CD14-positive monocyte (primary cell): ENCODE results near the gene PAK1IP1. TPM values are rescaled to one million over a fixed set of nuclear protein-coding genes. Genes with fewer than 3 reads are reported as not detected.

Source experiments
- DNase-seq, 3 donors: peaks; one replicate each; pipeline ENCODE4 v3.0.0-alpha.2; 2011 to 2022
- H2AFZ ChIP-seq: 2 replicates; pipeline ENCODE4 v1.6.0; 2012; ENCODE audit warnings: mild to moderate bottlenecking, low read depth, low read length, inconsistent platforms; ENCODE audit not compliant: insufficient read depth, poor library complexity, severe bottlenecking
- H3K27ac ChIP-seq, 2 donors: 1 replicate in 1 of 2; 2 replicates in 1 of 2; pipeline ENCODE4 v1.5.1; 2012 to 2013; ENCODE audit warnings: low read length in 2 of 2, control low read depth in 1 of 2, inconsistent platforms in 1 of 2, low read depth in 1 of 2, mild to moderate bottlenecking in 1 of 2
- H3K27me3 ChIP-seq, 2 donors: one replicate each; pipeline versions ENCODE4 v1.6.0 to v1.6.1; 2011 to 2013; ENCODE audit warnings: low read length in 2 of 2; ENCODE audit not compliant: control insufficient read depth in 2 of 2, insufficient read depth in 2 of 2
- H3K36me3 ChIP-seq, 2 donors: replicated peaks in 1 of 2; 1 replicate in 1 of 2; 2 replicates in 1 of 2; pipeline versions ENCODE4 v1.5.1 to v1.6.1; 2012 to 2013; ENCODE audit warnings: low read length in 2 of 2, control low read depth in 1 of 2, inconsistent platforms in 1 of 2, mild to moderate bottlenecking in 1 of 2; ENCODE audit not compliant: insufficient read depth in 2 of 2, control insufficient read depth in 1 of 2
- H3K4me1 ChIP-seq, 2 donors: 1 replicate in 1 of 2; 2 replicates in 1 of 2; pipeline versions ENCODE4 v1.5.1 to v1.6.1; 2012 to 2013; ENCODE audit warnings: low read length in 2 of 2, control low read depth in 1 of 2, inconsistent platforms in 1 of 2, mild to moderate bottlenecking in 1 of 2, moderate library complexity in 1 of 2; ENCODE audit not compliant: insufficient read depth in 2 of 2, control insufficient read depth in 1 of 2
- H3K4me2 ChIP-seq: replicated peaks from 2 replicates; pipeline ENCODE3; 2012; ENCODE audit warnings: low read length, moderate library complexity, mild to moderate bottlenecking; ENCODE audit not compliant: poor library complexity, severe bottlenecking; ENCODE audit errors: extremely low read depth
- H3K4me3 ChIP-seq, 3 experiments: fragments of 200-600 bp in 1 of 3; sonication (generic) in 1 of 3; replicated peaks in 1 of 3; 1 replicate in 2 of 3; 2 replicates in 1 of 3; pipeline ENCODE4 v1.5.1; 2011 to 2013; ENCODE audit warnings: low read length in 3 of 3, mild to moderate bottlenecking in 3 of 3, control low read depth in 2 of 3, low read depth in 2 of 3, inconsistent platforms in 1 of 3, moderate library complexity in 1 of 3
- H3K79me2 ChIP-seq: 2 replicates; pipeline ENCODE4 v1.6.0; 2012; ENCODE audit warnings: mild to moderate bottlenecking, control low read depth, inconsistent platforms, low read length, moderate library complexity; ENCODE audit not compliant: insufficient read depth
- H3K9ac ChIP-seq: 2 replicates; pipeline ENCODE4 v1.6.0; 2017; ENCODE audit warnings: low read length, mild to moderate bottlenecking; ENCODE audit not compliant: insufficient read depth, poor library complexity, severe bottlenecking
- H3K9me3 ChIP-seq, 2 donors: replicated peaks in 1 of 2; 1 replicate in 1 of 2; 2 replicates in 1 of 2; pipeline versions ENCODE4 v1.5.1 to v1.6.1; 2012 to 2013; ENCODE audit warnings: low read length in 2 of 2, control low read depth in 1 of 2; ENCODE audit not compliant: control insufficient read depth in 1 of 2, insufficient read depth in 1 of 2
- H4K20me1 ChIP-seq: 2 replicates; pipeline ENCODE4 v1.6.0; 2012; ENCODE audit warnings: mild to moderate bottlenecking, low read length, control low read depth, moderate library complexity; ENCODE audit not compliant: insufficient read depth
- H3K27ac Mint-ChIP-seq, 7 donors: one replicate each; pipeline ENCODE4 v1.8.0; 2020; ENCODE audit warnings: mild to moderate bottlenecking in 7 of 7, mixed read lengths in 7 of 7, moderate library complexity in 6 of 7, inconsistent platforms in 2 of 7
- H3K27me3 Mint-ChIP-seq, 3 donors: one replicate each; pipeline ENCODE4 v1.8.0; 2021 to 2022; ENCODE audit warnings: low read depth in 3 of 3, mild to moderate bottlenecking in 3 of 3, mixed read lengths in 3 of 3, moderate library complexity in 3 of 3, inconsistent platforms in 1 of 3
- H3K36me3 Mint-ChIP-seq, 2 donors: one replicate each; pipeline ENCODE4 v1.8.0; 2020; ENCODE audit warnings: mixed read lengths in 2 of 2, inconsistent platforms in 1 of 2, mild to moderate bottlenecking in 1 of 2
- H3K4me1 Mint-ChIP-seq: one replicate; pipeline ENCODE4 v1.8.0; 2020; ENCODE audit warnings: mild to moderate bottlenecking, mixed read lengths
- H3K4me3 Mint-ChIP-seq, 2 donors: one replicate each; pipeline ENCODE4 v1.8.0; 2020; ENCODE audit warnings: mild to moderate bottlenecking in 2 of 2, mixed read lengths in 2 of 2, moderate library complexity in 1 of 2
- H3K9me3 Mint-ChIP-seq, 7 donors: one replicate each; pipeline ENCODE4 v1.8.0; 2020 to 2022; ENCODE audit warnings: mixed read lengths in 7 of 7, mild to moderate bottlenecking in 6 of 7, moderate library complexity in 6 of 7, inconsistent platforms in 2 of 7
- WGBS: methylation state at CpG from one replicate; pipeline ENCODE4 v1.1.5; 2013; ENCODE audit warnings: missing lambda C conversion rate; ENCODE audit not compliant: insufficient coverage; 5-methylcytosine and 5-hydroxymethylcytosine counted together
- intact Hi-C, 2 donors: fragments of 100-400 bp; cut with micrococcal nuclease; formaldehyde crosslinking; loops; one replicate each; pipeline versions ENCODE4 v1.15.0 to v1.15.1; 2023
- polyA plus RNA-seq, 3 donors: library from polyadenylated mRNA; depleted of rRNA in 1 of 3; unstranded in 2 of 3; stranded (reverse) in 1 of 3; fragments of 300-500 nt in 2 of 3; fragments of >200 nt in 1 of 3; fragmentation: Illumina TruSeq in 2 of 3; gene quantifications; 1 replicate in 2 of 3; 2 replicates in 1 of 3; pipeline ENCODE4 v1.2.3, GENCODE V29; 2012 to 2021
- TF ChIP-seq, protein P1 (sequence below): fragments of 200-600 bp; IDR thresholded peaks from one replicate; pipeline ENCODE4 v1.8.0; 2022; ENCODE audit warnings: antibody characterized with exemption, mild to moderate bottlenecking

Gene PAK1IP1
- polyA plus RNA-seq, 3 donors, result 6.2 to 13.3 (median 11.7) TPM

DNA sequence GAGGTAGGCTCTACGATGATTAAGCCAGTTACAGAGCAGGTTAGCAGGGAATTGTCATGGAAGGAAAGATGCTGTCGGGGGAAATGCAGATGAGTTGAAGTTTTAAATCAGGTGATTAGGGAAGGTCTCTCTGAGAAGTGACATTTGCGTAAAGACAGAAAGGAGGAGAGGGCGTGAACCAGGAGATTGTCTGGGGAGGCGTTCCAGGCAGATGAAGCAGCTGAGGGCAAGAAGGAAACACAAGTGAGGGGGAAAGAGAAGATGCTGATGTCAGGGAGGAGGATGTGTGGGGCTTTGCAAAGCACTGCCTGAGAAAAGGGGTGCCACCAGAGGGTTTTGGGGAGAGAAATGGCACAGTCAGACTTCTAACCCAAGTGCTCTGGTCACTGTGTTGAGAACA, 50.3 kb downstream of the PAK1IP1 start:
- H3K79me2 ChIP-seq, result peaks cover 25% of the 10 kb centered on the region
- no peak overlapping the region for H3K4me2 ChIP-seq
- Mint-ChIP-seq H3K27me3 (peaks cover 0 to 2% (median 2%) of the 10 kb centered on the region in 3 donors), H3K4me1 (peaks cover 27% of the 10 kb centered on the region), H3K4me3 (no peak overlapping the region), H3K27ac (no peak overlapping the region), H3K36me3 (peaks cover 4 to 14% of the 10 kb centered on the region in 2 donors), H3K9me3 (peaks cover 0 to 6% (median 4%) of the 10 kb centered on the region in 7 donors)
- H3K27me3 ChIP-seq, result no peaks in the 10 kb centered on the region
- no peak overlapping the region for H2AFZ ChIP-seq
- WGBS, result 90% methylated on average over 5 of the region's 5 CpGs
- H3K9ac ChIP-seq, result no peak overlapping the region
- no peak for DNase-seq
- H4K20me1 ChIP-seq, result peaks cover 3% of the 10 kb centered on the region
- peaks cover 0 to 2% of the 10 kb centered on the region in 2 donors for H3K9me3 ChIP-seq
- H3K4me1 ChIP-seq, result peaks cover 17 to 27% of the 10 kb centered on the region in 2 donors
- H3K27ac ChIP-seq, result no peak overlapping the region
- peaks cover 0 to 3% of the 10 kb centered on the region in 2 donors for H3K36me3 ChIP-seq
- no peak overlapping the region for H3K4me3 ChIP-seq
- intact Hi-C loops, result loop anchor here in 1 of 2 donors (5.0 kb wide), 1 partner anchor 48 kb away; no protein-coding TSS in a partner anchor
- TF ChIP-seq, protein P1, sequence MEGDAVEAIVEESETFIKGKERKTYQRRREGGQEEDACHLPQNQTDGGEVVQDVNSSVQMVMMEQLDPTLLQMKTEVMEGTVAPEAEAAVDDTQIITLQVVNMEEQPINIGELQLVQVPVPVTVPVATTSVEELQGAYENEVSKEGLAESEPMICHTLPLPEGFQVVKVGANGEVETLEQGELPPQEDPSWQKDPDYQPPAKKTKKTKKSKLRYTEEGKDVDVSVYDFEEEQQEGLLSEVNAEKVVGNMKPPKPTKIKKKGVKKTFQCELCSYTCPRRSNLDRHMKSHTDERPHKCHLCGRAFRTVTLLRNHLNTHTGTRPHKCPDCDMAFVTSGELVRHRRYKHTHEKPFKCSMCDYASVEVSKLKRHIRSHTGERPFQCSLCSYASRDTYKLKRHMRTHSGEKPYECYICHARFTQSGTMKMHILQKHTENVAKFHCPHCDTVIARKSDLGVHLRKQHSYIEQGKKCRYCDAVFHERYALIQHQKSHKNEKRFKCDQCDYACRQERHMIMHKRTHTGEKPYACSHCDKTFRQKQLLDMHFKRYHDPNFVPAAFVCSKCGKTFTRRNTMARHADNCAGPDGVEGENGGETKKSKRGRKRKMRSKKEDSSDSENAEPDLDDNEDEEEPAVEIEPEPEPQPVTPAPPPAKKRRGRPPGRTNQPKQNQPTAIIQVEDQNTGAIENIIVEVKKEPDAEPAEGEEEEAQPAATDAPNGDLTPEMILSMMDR, result no peak

DNA sequence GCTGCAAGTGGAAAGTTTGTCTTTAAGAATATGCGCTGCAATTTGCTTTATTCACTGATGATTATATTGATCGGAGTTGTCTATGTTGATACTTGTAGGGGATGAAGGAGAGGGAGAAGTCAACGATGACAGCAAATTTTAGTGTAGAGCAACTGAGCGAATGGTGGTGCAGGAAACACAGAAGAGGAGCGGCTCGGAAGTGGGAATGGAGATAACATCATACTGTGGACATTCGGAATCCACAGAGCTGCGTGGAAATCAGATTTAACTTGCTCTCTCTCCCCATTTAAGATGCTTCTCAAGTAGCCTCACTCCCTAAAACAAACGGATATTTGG, 52.1 kb downstream of the PAK1IP1 start:
- intact Hi-C loops, result loop anchor here (2.0 to 5.0 kb wide), 2 partner anchors 50 to 52 kb away; partner anchors contain the start of genes C6orf52 (in 1 of the 2) and PAK1IP1 (in 1 of the 2)
- H3K27ac ChIP-seq, result peak overlapping the region in 1 of 2 donors; percentile 97
- H3K27me3 ChIP-seq, result no peaks in the 10 kb centered on the region
- H3K27ac Mint-ChIP-seq, result peak overlapping the region in 5 of 7 donors; percentile 58 to 96 (median 93)
- H3K9me3 ChIP-seq, result no peaks in the 10 kb centered on the region
- H3K79me2 ChIP-seq, result peaks cover 39% of the 10 kb centered on the region
- TF ChIP-seq, protein P1, result no peak
- WGBS, result 39% methylated on average over 6 of the region's 9 CpGs
- peak overlapping the region; percentile 93 for H2AFZ ChIP-seq
- H4K20me1 ChIP-seq, result peaks cover 7% of the 10 kb centered on the region
- H3K36me3 ChIP-seq, result peaks cover 13 to 14% of the 10 kb centered on the region in 2 donors
- peak overlapping the region; percentile 87 for H3K9ac ChIP-seq
- peaks cover 29% of the 10 kb centered on the region for H3K4me1 Mint-ChIP-seq
- peak overlapping the region; percentile 89 to 97 for H3K4me3 Mint-ChIP-seq
- no peaks in the 10 kb centered on the region for H3K9me3 Mint-ChIP-seq
- H3K36me3 Mint-ChIP-seq, result peaks cover 20 to 29% of the 10 kb centered on the region in 2 donors
- peak overlapping the region; percentile 85 for H3K4me2 ChIP-seq
- H3K4me1 ChIP-seq, result peaks cover 17 to 27% of the 10 kb centered on the region in 2 donors
- H3K4me3 ChIP-seq, result peak overlapping the region; percentile 56 to 87 (median 78)
- DNase-seq, result no peak
- H3K27me3 Mint-ChIP-seq, result peaks cover 0 to 2% (median 2%) of the 10 kb centered on the region in 3 donors
